OCI-LY3 (cell line): ENCODE results near the gene C1GALT1.
"Not testable (repeated sequence)": the region's sequence is repeated elsewhere in the genome, so short reads cannot be mapped to it uniquely, and the experiment has no call there.

Experiments
- H2AFZ ChIP-seq: fragments of 200-600, 300-600 bp; shearing (Covaris generic); 2 replicates; pipeline ENCODE4 v1.6.0; 2014; ENCODE audit warnings: antibody characterized with exemption, low read depth, low read length
- H3K27ac ChIP-seq: fragments of 200-600, 300-600 bp; sonication (generic); 2 replicates; pipeline ENCODE4 v1.5.1; 2014; ENCODE audit warnings: mild to moderate bottlenecking, low read length, moderate library complexity, mixed read lengths
- H3K27me3 ChIP-seq: fragments of 200-600, 300-600 bp; sonication (generic); 2 replicates; pipeline ENCODE4 v1.6.1; 2014; ENCODE audit warnings: low read depth, low read length, mixed read lengths
- H3K36me3 ChIP-seq: fragments of 200-600, 300-600 bp; sonication (generic); replicated peaks from 2 replicates; pipeline ENCODE3; 2014; ENCODE audit warnings: low read depth, low read length, mixed read lengths
- H3K4me1 ChIP-seq: fragments of 300-600, 200-600 bp; sonication (generic); 2 replicates; pipeline ENCODE4 v1.6.1; 2014; ENCODE audit warnings: low read length, mixed read lengths
- H3K4me2 ChIP-seq: fragments of 200-600, 300-600 bp; sonication (generic); 2 replicates; pipeline ENCODE4 v1.6.1; 2014; ENCODE audit warnings: low read length, mixed read lengths
- H3K4me3 ChIP-seq: fragments of 300-600, 200-600 bp; sonication (generic); 2 replicates; pipeline ENCODE4 v1.5.1; 2014; ENCODE audit warnings: antibody characterized with exemption, mild to moderate bottlenecking, low read length, moderate library complexity
- H3K79me2 ChIP-seq: fragments of 300-600, 200-600 bp; shearing (Covaris generic); 2 replicates; pipeline ENCODE4 v1.6.1; 2014; ENCODE audit warnings: mild to moderate bottlenecking, low read length, mixed read lengths
- H3K9ac ChIP-seq: fragments of 300-600, 200-600 bp; shearing (Covaris generic); 2 replicates; pipeline ENCODE4 v1.6.0; 2014; ENCODE audit warnings: mild to moderate bottlenecking, low read length, moderate library complexity
- H3K9me3 ChIP-seq: fragments of 200-600, 300-600 bp; shearing (Covaris generic); 2 replicates; pipeline ENCODE4 v1.6.1; 2014; ENCODE audit warnings: low read length, mixed read lengths; ENCODE audit not compliant: insufficient read depth
- H4K20me1 ChIP-seq: fragments of 200-600, 300-600 bp; sonication (generic); 2 replicates; pipeline ENCODE4 v1.6.1; 2016; ENCODE audit warnings: low read length, mixed read lengths; ENCODE audit not compliant: insufficient read depth
- EZH2phosphoT487 ChIP-seq: fragments of 200-600 bp; shearing (Covaris generic); IDR thresholded peaks from 2 replicates; pipeline ENCODE4 v1.6.1; 2018; ENCODE audit warnings: antibody characterized with exemption, mixed run types, low read depth
- TF ChIP-seq, protein P1 (sequence below): fragments of 200-600, 300-600 bp; sonication (generic); IDR thresholded peaks from 2 replicates; pipeline ENCODE4 v1.5.1; 2014; ENCODE audit warnings: antibody characterized with exemption, low read length, low read depth

The C1GALT1 gene

DNA sequence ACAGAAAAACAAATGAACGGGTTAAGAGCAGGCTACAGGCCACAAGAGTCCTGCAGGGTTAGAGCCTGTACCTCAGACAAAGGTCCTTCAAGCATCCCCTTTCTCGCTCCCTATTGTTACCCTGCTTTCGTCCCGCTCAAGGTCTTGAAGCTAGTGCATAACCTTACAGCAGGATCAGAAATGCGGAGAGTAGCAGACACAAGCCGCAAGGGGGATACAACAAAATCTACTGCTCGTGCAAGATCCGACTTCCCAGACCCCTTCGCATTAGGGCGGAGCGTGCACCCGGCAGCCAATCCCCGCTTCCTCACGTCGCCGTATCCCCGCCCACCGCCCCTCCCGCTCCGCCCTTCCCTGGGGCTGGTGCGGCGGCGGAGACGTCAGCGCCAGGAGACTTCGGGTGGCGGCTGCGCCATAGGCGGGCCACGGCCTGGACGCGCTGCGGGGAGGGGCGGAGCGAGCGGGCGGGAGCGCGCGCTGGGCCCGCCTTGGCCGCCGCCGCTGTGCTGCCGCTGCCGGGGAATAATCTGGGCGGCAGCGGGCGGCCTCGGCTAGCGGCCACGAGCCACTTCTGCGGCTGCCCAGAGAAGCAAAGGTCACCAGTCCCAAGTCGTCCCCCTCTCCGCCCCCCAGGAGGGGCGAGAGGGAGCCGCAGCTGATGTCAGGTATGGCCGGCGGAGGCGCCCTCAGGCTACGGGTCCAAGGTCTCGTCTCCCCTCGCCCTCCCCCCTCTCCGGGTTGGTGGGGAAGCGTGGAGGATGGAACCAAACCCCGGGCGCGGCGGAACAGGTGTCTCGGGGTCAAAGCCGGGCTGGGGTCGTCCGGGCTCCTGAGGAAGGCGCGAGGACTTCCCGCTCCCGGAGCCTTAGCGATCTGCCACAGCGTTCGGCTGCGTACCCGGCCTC is at the start of gene C1GALT1:
Gene C1GALT1 (plus strand): TSS at position 389 of the 905 bp plus-strand sequence. CDS start 51,776 bp downstream, outside the sequence.
- peaks cover 48% of the 10 kb centered on the region for H3K79me2 ChIP-seq
- H3K9me3 ChIP-seq, result no peaks in the 10 kb centered on the region
- no peak for TF ChIP-seq EZH2phosphoT487
- TF ChIP-seq, protein P1, sequence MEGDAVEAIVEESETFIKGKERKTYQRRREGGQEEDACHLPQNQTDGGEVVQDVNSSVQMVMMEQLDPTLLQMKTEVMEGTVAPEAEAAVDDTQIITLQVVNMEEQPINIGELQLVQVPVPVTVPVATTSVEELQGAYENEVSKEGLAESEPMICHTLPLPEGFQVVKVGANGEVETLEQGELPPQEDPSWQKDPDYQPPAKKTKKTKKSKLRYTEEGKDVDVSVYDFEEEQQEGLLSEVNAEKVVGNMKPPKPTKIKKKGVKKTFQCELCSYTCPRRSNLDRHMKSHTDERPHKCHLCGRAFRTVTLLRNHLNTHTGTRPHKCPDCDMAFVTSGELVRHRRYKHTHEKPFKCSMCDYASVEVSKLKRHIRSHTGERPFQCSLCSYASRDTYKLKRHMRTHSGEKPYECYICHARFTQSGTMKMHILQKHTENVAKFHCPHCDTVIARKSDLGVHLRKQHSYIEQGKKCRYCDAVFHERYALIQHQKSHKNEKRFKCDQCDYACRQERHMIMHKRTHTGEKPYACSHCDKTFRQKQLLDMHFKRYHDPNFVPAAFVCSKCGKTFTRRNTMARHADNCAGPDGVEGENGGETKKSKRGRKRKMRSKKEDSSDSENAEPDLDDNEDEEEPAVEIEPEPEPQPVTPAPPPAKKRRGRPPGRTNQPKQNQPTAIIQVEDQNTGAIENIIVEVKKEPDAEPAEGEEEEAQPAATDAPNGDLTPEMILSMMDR, result peak; percentile 29; the same call in 1 of the 2 replicates
- H3K27ac ChIP-seq, result peak within 1 kb of the TSS; percentile 98
- peak within 1 kb of the TSS; percentile 100 for H3K4me3 ChIP-seq
- peak within 1 kb of the TSS; percentile 97 for H3K9ac ChIP-seq
- peaks cover 21% of the 10 kb centered on the region for H3K4me1 ChIP-seq
- peak within 1 kb of the TSS; percentile 96 for H3K4me2 ChIP-seq
- H3K36me3 ChIP-seq, result peaks cover 8% of the 10 kb centered on the region
- peak within 1 kb of the TSS; percentile 98 for H2AFZ ChIP-seq
- H4K20me1 ChIP-seq, result peaks cover 25% of the 10 kb centered on the region
- H3K27me3 ChIP-seq, result no peaks in the 10 kb centered on the region

DNA sequence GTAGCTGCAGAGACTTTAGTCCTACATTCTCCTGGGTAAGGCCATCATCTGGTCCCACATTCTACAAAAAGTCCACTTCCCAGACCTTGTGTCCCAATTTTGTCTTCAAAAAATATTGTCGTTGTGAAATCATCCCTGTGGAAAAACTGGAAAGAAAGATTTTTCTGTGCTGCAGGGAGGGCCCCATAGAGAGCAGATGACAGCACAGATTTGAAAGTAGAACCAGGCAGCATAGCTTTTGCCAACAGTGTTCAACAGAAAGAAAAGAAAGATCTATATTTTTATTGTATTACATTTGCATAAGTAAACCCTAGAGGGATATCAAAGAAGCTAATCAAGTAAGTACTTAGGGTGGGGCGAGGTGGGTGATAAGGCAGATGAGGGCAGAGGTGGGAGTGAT is 48.3 kb upstream of the C1GALT1 start:
- no peaks in the 10 kb centered on the region for H3K9me3 ChIP-seq
- H2AFZ ChIP-seq, result no peak overlapping the region
- no peaks in the 10 kb centered on the region for H3K27me3 ChIP-seq
- no peak overlapping the region for H3K4me3 ChIP-seq
- H3K36me3 ChIP-seq, result no peaks in the 10 kb centered on the region
- no peak overlapping the region for H3K9ac ChIP-seq
- H3K79me2 ChIP-seq, result no peaks in the 10 kb centered on the region
- H3K4me1 ChIP-seq, result no peaks in the 10 kb centered on the region
- H4K20me1 ChIP-seq, result no peaks in the 10 kb centered on the region
- H3K4me2 ChIP-seq, result no peak overlapping the region
- no peak overlapping the region for H3K27ac ChIP-seq
- TF ChIP-seq EZH2phosphoT487, result no peak
- TF ChIP-seq, protein P1, result no peak

DNA sequence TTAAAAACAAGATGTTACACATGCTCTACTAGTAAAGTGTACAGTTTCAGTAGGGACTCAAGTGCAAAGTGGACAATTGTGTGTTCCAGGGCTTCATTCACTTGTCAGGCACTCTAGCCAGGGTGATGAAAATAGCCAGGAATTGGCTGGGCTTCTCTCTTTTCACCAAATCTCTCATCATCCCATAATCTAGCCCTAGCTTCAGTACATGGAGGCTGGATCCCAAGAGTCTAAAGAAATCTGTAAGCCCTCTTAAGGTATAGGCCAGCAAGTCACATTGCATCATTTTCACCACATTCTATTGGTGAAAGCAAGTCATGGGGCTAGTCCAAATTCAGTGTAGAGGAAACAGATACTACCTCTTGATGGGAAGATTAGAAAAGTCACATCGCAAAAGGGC is 47.3 kb upstream of the C1GALT1 start:
- Histone ChIP-seq H3K36me3 (no peaks in the 10 kb centered on the region), H3K4me3 (no peak overlapping the region), H2AFZ (no peak overlapping the region), H3K4me1 (no peaks in the 10 kb centered on the region), H4K20me1 (no peaks in the 10 kb centered on the region), H3K27me3 (no peaks in the 10 kb centered on the region), H3K9ac (no peak overlapping the region), H3K9me3 (no peaks in the 10 kb centered on the region), H3K4me2 (no peak overlapping the region), H3K79me2 (no peaks in the 10 kb centered on the region), H3K27ac (no peak overlapping the region)
- TF ChIP-seq, protein P1, result no peak
- TF ChIP-seq EZH2phosphoT487, result no peak

DNA sequence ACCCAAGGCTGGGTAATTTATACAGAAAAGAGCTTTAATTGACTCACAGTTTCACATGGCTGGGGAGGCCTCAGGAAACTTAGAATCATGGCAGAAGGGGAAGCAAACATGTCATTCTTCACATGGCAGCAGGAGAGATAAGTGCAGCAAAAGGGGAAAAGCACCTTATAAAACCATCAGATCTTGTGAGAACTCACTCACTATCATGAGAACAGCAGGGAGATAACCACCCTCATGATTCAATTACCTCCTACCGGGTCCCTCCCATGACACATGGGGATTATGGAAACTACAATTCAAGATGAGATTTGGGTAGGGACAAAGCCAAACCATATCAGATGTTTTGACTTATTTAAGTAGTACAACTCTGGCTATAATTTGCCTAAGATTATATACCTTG is 46.4 kb upstream of the C1GALT1 start:
- not testable (repeated sequence) for H3K27ac ChIP-seq, H2AFZ ChIP-seq, H3K9ac ChIP-seq, H3K27me3 ChIP-seq, H4K20me1 ChIP-seq, H3K4me2 ChIP-seq, H3K4me1 ChIP-seq, H3K4me3 ChIP-seq, H3K9me3 ChIP-seq, H3K79me2 ChIP-seq, H3K36me3 ChIP-seq
